Measurements from ENCODE around the gene WARS2. TPM values are rescaled to one million over a fixed set of nuclear protein-coding genes. Genes with fewer than 3 reads are reported as not detected.
"Not testable (repeated sequence)": the region's sequence is repeated elsewhere in the genome, so short reads cannot be mapped to it uniquely, and the experiment has no call there.

Gene WARS2
- total RNA-seq, 4 donors from 2014 or later: 8.9 to 22.1 (median 12.8) TPM

- WGBS, 2 donors: 77 to 84% methylated on average over 3 of the region's 3 CpGs
- intact Hi-C loops (cut with DNase I): no loop called here
These were observed 40.8 kb upstream of the WARS2 start for GRCh38 chr1:119181218-119181617.

GRCh38 chr1:119179051-119179450 is 38.6 kb upstream of the WARS2 start:
- no peak for DNase-seq
- Histone ChIP-seq H3K27me3 (no peaks in the 10 kb centered on the region), H3K9me3 (peaks cover 0 to 11% (median 0%) of the 10 kb centered on the region in 3 donors), H3K4me3 (no peak overlapping the region), H3K27ac (no peak overlapping the region), H3K4me1 (no peaks in the 10 kb centered on the region), H3K36me3 (peaks cover 0 to 23% (median 0%) of the 10 kb centered on the region in 3 donors)
- intact Hi-C loops (cut with DNase I): no loop called here
- no peak for TF ChIP-seq POLR2A (IDR thresholded peaks at IDR 0.05)
- TF ChIP-seq CTCF (IDR thresholded peaks at IDR 0.05): no peak
- WGBS, 2 donors: 93% methylated on average over 3 of the region's 22 CpGs; no CpG with 5 or more reads in 1 of the 2 donors

More at GRCh38 chr1:119181218-119181617, 40.8 kb upstream of the WARS2 start:
- Histone ChIP-seq H3K27ac (no peak overlapping the region), H3K4me3 (no peak overlapping the region), H3K36me3 (peaks cover 0 to 23% (median 0%) of the 10 kb centered on the region in 3 donors), H3K9me3 (peaks cover 0 to 11% (median 0%) of the 10 kb centered on the region in 3 donors), H3K27me3 (no peaks in the 10 kb centered on the region), H3K4me1 (no peaks in the 10 kb centered on the region)
- no peak for DNase-seq
- no peak for TF ChIP-seq POLR2A (IDR thresholded peaks at IDR 0.05)
- no peak for TF ChIP-seq CTCF (IDR thresholded peaks at IDR 0.05)

GRCh38 chr1:119172927-119173326 is 32.5 kb upstream of the WARS2 start:
- H3K4me3 ChIP-seq; H3K9me3 ChIP-seq; intact Hi-C loops (cut with DNase I); H3K27ac ChIP-seq; DNase-seq; H3K27me3 ChIP-seq; H3K4me1 ChIP-seq: not testable (repeated sequence)
- H3K36me3 ChIP-seq: peaks cover 0 to 32% (median 5%) of the 10 kb centered on the region in 3 donors
- 91 to 97% methylated on average over 6 to 9 of the region's 10 CpGs for whole genome bisulfite sequencing, 2 donors

GRCh38 chr1:119171381-119172010 is 31.0 kb upstream of the WARS2 start:
- H3K27ac ChIP-seq; DNase-seq; H3K9me3 ChIP-seq; H3K27me3 ChIP-seq; H3K4me1 ChIP-seq; H3K4me3 ChIP-seq; intact Hi-C loops (cut with DNase I): not testable (repeated sequence)
- H3K36me3 ChIP-seq: peaks cover 0 to 32% (median 5%) of the 10 kb centered on the region in 3 donors
- 80 to 96% methylated on average over 1 to 3 of the region's 34 CpGs for WGBS, 2 donors

- WGBS, 2 donors: 77 to 86% methylated on average over 2 of the region's 2 CpGs
- no peak for DNase-seq
- no peak for TF ChIP-seq POLR2A (IDR thresholded peaks at IDR 0.05)
- no peak for TF ChIP-seq CTCF (IDR thresholded peaks at IDR 0.05)
- intact Hi-C loops (cut with DNase I): no loop called here
- no peaks in the 10 kb centered on the region for H3K9me3 ChIP-seq
- no peak overlapping the region for H3K4me3 ChIP-seq
- H3K36me3 ChIP-seq: peaks cover 0 to 46% (median 3%) of the 10 kb centered on the region in 3 donors
- no peaks in the 10 kb centered on the region for H3K27me3 ChIP-seq
- H3K27ac ChIP-seq: no peak overlapping the region
- H3K4me1 ChIP-seq: peaks cover 0 to 5% (median 0%) of the 10 kb centered on the region in 3 donors
These were observed 22.9 kb upstream of the WARS2 start for GRCh38 chr1:119163396-119163795.

GRCh38 chr1:119160866-119161265 is 20.4 kb upstream of the WARS2 start:
- WGBS, 2 donors: 39 to 53% methylated on average over 4 of the region's 4 CpGs
- Histone ChIP-seq H3K36me3 (peaks cover 0 to 72% (median 3%) of the 10 kb centered on the region in 3 donors), H3K9me3 (no peaks in the 10 kb centered on the region), H3K4me1 (peaks cover 0 to 5% (median 0%) of the 10 kb centered on the region in 3 donors), H3K4me3 (no peak overlapping the region), H3K27ac (no peak overlapping the region), H3K27me3 (no peaks in the 10 kb centered on the region)
- DNase-seq: no peak
- intact Hi-C loops (cut with DNase I): no loop called here
- TF ChIP-seq POLR2A (IDR thresholded peaks at IDR 0.05): no peak
- TF ChIP-seq CTCF (IDR thresholded peaks at IDR 0.05): no peak

All from esophagus squamous epithelium (tissue), 5 donors.